Measurements from ENCODE around the gene ARSB.

ARSB gene

DNA sequence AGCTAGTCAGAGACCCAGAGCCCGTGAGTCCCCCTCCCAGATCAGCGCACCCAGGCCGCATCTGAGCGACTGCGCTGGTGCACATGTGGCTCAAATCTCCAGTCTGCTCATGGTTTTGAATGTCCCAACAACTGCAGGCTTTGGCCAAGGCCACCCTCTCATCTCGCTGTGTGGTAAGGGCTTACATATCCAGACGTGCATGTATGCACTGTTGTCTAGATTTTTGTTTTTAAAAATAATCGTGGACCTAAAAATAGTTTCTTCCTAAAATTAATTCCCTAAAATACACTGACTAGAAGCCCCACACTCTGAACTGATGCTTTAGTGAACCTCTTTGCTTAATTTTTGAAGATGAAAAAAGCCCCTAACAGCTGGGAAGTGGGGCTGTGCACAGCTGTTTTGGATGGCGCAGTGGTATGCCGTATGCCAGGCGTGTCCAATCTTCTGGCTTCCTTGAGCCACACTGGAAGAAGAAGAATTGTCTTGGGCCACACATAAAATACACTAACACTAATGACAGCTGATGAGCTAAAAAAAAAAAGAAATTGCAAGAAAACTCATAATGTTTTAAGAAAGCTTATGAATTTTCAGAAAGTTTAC is 193.5 kb downstream of the ARSB start:
- Histone ChIP-seq H2BK12ac (ENCODE audit: low read length) (no peak overlapping the region), H4K91ac (ENCODE audit: low read depth, low read length, poor library complexity) (no peak overlapping the region), H3K27me3 (ENCODE audit: control insufficient read depth in 3 of 3, insufficient read depth in 3 of 3, low read depth in 1 of 3, low read length in 3 of 3) (no peaks in the 10 kb centered on the region), H2AK5ac (ENCODE audit: low read depth, low read length) (no peak overlapping the region), H3K14ac (ENCODE audit: low read length) (no peak overlapping the region), H3K23ac (ENCODE audit: low read depth, low read length, poor library complexity) (no peak overlapping the region), H3K4me3 (ENCODE audit: low read length in 2 of 2) (no peak overlapping the region), H3K79me1 (ENCODE audit: low read depth, low read length) (no peaks in the 10 kb centered on the region), H2BK120ac (ENCODE audit: low read depth, low read length) (no peak overlapping the region), H2AFZ (ENCODE audit: low read length) (no peak overlapping the region), H2BK15ac (ENCODE audit: low read length) (no peak overlapping the region), H2BK5ac (ENCODE audit: low read length) (no peak overlapping the region), H3K36me3 (replicated peaks in 1 of 2; ENCODE audit: control insufficient read depth in 2 of 2, insufficient read depth in 2 of 2, low read length in 2 of 2) (no peaks in the 10 kb centered on the region), H3K27ac (replicated peaks; ENCODE audit: low read length) (no peak overlapping the region), H4K8ac (ENCODE audit: low read depth, low read length) (no peak overlapping the region), H3K4ac (ENCODE audit: low read length) (no peak overlapping the region), H3K9me3 (replicated peaks in 1 of 2; ENCODE audit: control insufficient read depth in 2 of 2, insufficient read depth in 1 of 2, low read depth in 1 of 2, low read length in 2 of 2) (no peaks in the 10 kb centered on the region), H3K4me2 (ENCODE audit: insufficient read depth, low read length, poor library complexity, severe bottlenecking) (no peak overlapping the region), H3K18ac (ENCODE audit: low read length) (no peak overlapping the region), H3K9ac (ENCODE audit: low read depth, low read length, poor library complexity) (no peak overlapping the region), H3K4me1 (ENCODE audit: control insufficient read depth in 2 of 2, insufficient read depth in 1 of 2, low read depth in 1 of 2, low read length in 2 of 2) (peaks cover 3 to 4% of the 10 kb centered on the region in 2 donors)
- WGBS, 2 donors (ENCODE audit: extremely low coverage in 2 of 2, insufficient read length in 2 of 2, insufficient replicate concordance in 1 of 2): no CpG with 5 or more reads among the region's 11 CpGs
- DNase-seq (ENCODE audit: low spot score): no peak

DNA sequence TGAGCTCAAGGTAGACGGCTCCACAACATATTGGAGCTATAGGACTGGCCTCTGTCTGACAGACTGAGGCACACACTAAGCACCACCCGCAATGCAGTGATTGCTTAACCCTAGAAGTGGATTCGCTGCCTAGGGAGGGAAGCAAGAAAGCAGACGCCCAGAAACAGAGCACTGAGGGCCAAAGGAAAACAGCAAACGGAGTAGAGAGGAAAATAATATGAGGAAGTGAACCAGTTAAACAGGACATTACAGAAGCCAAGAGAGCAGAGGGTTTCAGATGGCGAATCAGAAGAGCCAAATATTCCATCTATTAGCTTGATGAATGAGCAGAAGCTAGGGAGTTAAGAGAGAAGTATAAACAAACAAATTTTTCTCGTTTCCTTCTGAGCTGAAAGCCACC is 197.3 kb downstream of the ARSB start:
- H3K23ac ChIP-seq (ENCODE audit: low read depth, low read length, poor library complexity): no peak overlapping the region
- H3K27me3 ChIP-seq (ENCODE audit: control insufficient read depth in 3 of 3, insufficient read depth in 3 of 3, low read depth in 1 of 3, low read length in 3 of 3): no peaks in the 10 kb centered on the region
- H4K8ac ChIP-seq (ENCODE audit: low read depth, low read length): no peak overlapping the region
- H3K18ac ChIP-seq (ENCODE audit: low read length): no peak overlapping the region
- no peak for DNase-seq (ENCODE audit: low spot score)
- no peak overlapping the region for H3K14ac ChIP-seq (ENCODE audit: low read length)
- H2BK120ac ChIP-seq (ENCODE audit: low read depth, low read length): no peak overlapping the region
- H3K4me1 ChIP-seq (ENCODE audit: control insufficient read depth in 2 of 2, insufficient read depth in 1 of 2, low read depth in 1 of 2, low read length in 2 of 2): no peaks in the 10 kb centered on the region
- H3K9me3 ChIP-seq (replicated peaks in 1 of 2; ENCODE audit: control insufficient read depth in 2 of 2, insufficient read depth in 1 of 2, low read depth in 1 of 2, low read length in 2 of 2): no peaks in the 10 kb centered on the region
- H3K36me3 ChIP-seq (replicated peaks in 1 of 2; ENCODE audit: control insufficient read depth in 2 of 2, insufficient read depth in 2 of 2, low read length in 2 of 2): no peaks in the 10 kb centered on the region
- H4K91ac ChIP-seq (ENCODE audit: low read depth, low read length, poor library complexity): no peak overlapping the region
- H2AK5ac ChIP-seq (ENCODE audit: low read depth, low read length): no peak overlapping the region
- no peak overlapping the region for H3K4me3 ChIP-seq (ENCODE audit: low read length in 2 of 2)
- no peak overlapping the region for H3K9ac ChIP-seq (ENCODE audit: low read depth, low read length, poor library complexity)
- no peak overlapping the region for H2BK12ac ChIP-seq (ENCODE audit: low read length)
- H3K4me2 ChIP-seq (ENCODE audit: insufficient read depth, low read length, poor library complexity, severe bottlenecking): no peak overlapping the region
- no peak overlapping the region for H3K4ac ChIP-seq (ENCODE audit: low read length)
- no peak overlapping the region for H2BK15ac ChIP-seq (ENCODE audit: low read length)
- H2BK5ac ChIP-seq (ENCODE audit: low read length): no peak overlapping the region
- WGBS, 2 donors (ENCODE audit: extremely low coverage in 2 of 2, insufficient read length in 2 of 2, insufficient replicate concordance in 1 of 2): no CpG with 5 or more reads among the region's 7 CpGs
- no peak overlapping the region for H2AFZ ChIP-seq (ENCODE audit: low read length)
- H3K27ac ChIP-seq (replicated peaks; ENCODE audit: low read length): no peak overlapping the region
- H3K79me1 ChIP-seq (ENCODE audit: low read depth, low read length): no peaks in the 10 kb centered on the region

DNA sequence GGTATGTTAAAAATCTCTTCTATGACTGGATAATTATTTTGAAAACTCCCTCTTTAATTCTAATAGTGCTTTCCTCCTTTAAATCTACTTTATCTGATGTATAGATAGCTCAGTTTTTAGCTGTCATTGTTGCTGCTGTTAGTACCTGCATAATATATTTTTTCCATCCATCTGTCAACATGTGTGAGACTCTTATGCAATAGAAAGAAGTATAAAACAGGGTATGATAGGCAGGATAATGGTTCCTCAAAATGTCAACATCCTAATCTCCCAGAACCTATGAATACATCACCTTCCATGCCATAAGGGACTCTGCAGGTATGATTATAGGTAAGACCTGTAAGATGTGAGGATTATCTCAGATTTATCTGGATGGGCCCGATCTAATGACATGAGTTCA is 199.7 kb downstream of the ARSB start:
- Histone ChIP-seq H4K91ac (ENCODE audit: low read depth, low read length, poor library complexity) (no peak overlapping the region), H2BK5ac (ENCODE audit: low read length) (no peak overlapping the region), H3K23ac (ENCODE audit: low read depth, low read length, poor library complexity) (no peak overlapping the region), H2AK5ac (ENCODE audit: low read depth, low read length) (no peak overlapping the region), H3K18ac (ENCODE audit: low read length) (no peak overlapping the region), H2BK120ac (ENCODE audit: low read depth, low read length) (no peak overlapping the region), H3K4ac (ENCODE audit: low read length) (no peak overlapping the region), H3K79me1 (ENCODE audit: low read depth, low read length) (no peaks in the 10 kb centered on the region), H2BK12ac (ENCODE audit: low read length) (no peak overlapping the region), H3K9ac (ENCODE audit: low read depth, low read length, poor library complexity) (no peak overlapping the region), H4K8ac (ENCODE audit: low read depth, low read length) (no peak overlapping the region), H3K4me1 (ENCODE audit: control insufficient read depth in 2 of 2, insufficient read depth in 1 of 2, low read depth in 1 of 2, low read length in 2 of 2) (no peaks in the 10 kb centered on the region), H3K27me3 (ENCODE audit: control insufficient read depth in 3 of 3, insufficient read depth in 3 of 3, low read depth in 1 of 3, low read length in 3 of 3) (no peaks in the 10 kb centered on the region), H3K4me3 (ENCODE audit: low read length in 2 of 2) (no peak overlapping the region), H2BK15ac (ENCODE audit: low read length) (no peak overlapping the region), H3K14ac (ENCODE audit: low read length) (no peak overlapping the region), H3K9me3 (replicated peaks in 1 of 2; ENCODE audit: control insufficient read depth in 2 of 2, insufficient read depth in 1 of 2, low read depth in 1 of 2, low read length in 2 of 2) (no peaks in the 10 kb centered on the region), H3K4me2 (ENCODE audit: insufficient read depth, low read length, poor library complexity, severe bottlenecking) (no peak overlapping the region), H3K36me3 (replicated peaks in 1 of 2; ENCODE audit: control insufficient read depth in 2 of 2, insufficient read depth in 2 of 2, low read length in 2 of 2) (no peaks in the 10 kb centered on the region), H3K27ac (replicated peaks; ENCODE audit: low read length) (no peak overlapping the region), H2AFZ (ENCODE audit: low read length) (no peak overlapping the region)
- WGBS, 2 donors (ENCODE audit: extremely low coverage in 2 of 2, insufficient read length in 2 of 2, insufficient replicate concordance in 1 of 2): no CpG with 5 or more reads among the region's 1 CpG
- no peak for DNase-seq (ENCODE audit: low spot score)

DNA sequence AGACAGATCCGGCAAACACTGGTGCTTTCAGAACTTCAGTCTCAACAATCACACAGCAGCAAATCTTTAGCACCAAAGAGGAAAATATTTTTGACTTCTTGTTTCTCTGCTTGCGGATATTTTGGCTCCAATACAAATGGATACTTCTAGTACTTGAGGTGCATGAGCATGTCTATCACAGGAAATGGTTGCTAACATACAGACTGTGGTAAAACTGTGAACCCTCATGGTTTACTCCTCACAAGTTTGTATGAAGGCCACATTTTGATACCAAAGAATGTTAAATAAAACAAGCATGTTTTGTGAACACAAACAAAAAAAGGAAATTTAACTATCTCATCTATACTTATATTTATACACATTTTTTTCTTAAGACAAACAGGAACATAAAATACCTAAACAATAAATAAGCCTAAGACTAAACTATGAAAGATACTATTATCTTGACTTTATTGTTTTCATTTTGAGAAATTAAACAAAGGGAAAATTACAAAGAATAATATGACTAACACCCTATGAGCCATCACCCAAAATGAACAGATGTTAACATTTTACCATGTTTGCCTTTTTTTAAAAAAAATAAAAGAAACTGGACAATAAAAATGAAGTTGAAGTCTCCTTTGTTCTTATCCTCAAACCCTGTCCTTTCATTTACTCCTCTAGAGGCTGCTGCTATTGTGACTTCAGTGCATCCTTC is 201.5 kb downstream of the ARSB start:
- H2AFZ ChIP-seq (ENCODE audit: low read length): no peak overlapping the region
- no peak overlapping the region for H2BK12ac ChIP-seq (ENCODE audit: low read length)
- H3K14ac ChIP-seq (ENCODE audit: low read length): no peak overlapping the region
- H3K18ac ChIP-seq (ENCODE audit: low read length): no peak overlapping the region
- no peak overlapping the region for H4K91ac ChIP-seq (ENCODE audit: low read depth, low read length, poor library complexity)
- DNase-seq (ENCODE audit: low spot score): no peak
- H2BK120ac ChIP-seq (ENCODE audit: low read depth, low read length): no peak overlapping the region
- no peak overlapping the region for H3K4ac ChIP-seq (ENCODE audit: low read length)
- no peaks in the 10 kb centered on the region for H3K27me3 ChIP-seq (ENCODE audit: control insufficient read depth in 3 of 3, insufficient read depth in 3 of 3, low read depth in 1 of 3, low read length in 3 of 3)
- H4K8ac ChIP-seq (ENCODE audit: low read depth, low read length): no peak overlapping the region
- no peak overlapping the region for H3K27ac ChIP-seq (replicated peaks; ENCODE audit: low read length)
- no peak overlapping the region for H3K9ac ChIP-seq (ENCODE audit: low read depth, low read length, poor library complexity)
- no peak overlapping the region for H2AK5ac ChIP-seq (ENCODE audit: low read depth, low read length)
- no peak overlapping the region for H3K4me2 ChIP-seq (ENCODE audit: insufficient read depth, low read length, poor library complexity, severe bottlenecking)
- H3K9me3 ChIP-seq (replicated peaks in 1 of 2; ENCODE audit: control insufficient read depth in 2 of 2, insufficient read depth in 1 of 2, low read depth in 1 of 2, low read length in 2 of 2): no peaks in the 10 kb centered on the region
- H3K79me1 ChIP-seq (ENCODE audit: low read depth, low read length): no peaks in the 10 kb centered on the region
- H2BK15ac ChIP-seq (ENCODE audit: low read length): no peak overlapping the region
- WGBS, 2 donors (ENCODE audit: extremely low coverage in 2 of 2, insufficient read length in 2 of 2, insufficient replicate concordance in 1 of 2): no CpG with 5 or more reads among the region's 2 CpGs
- no peaks in the 10 kb centered on the region for H3K36me3 ChIP-seq (replicated peaks in 1 of 2; ENCODE audit: control insufficient read depth in 2 of 2, insufficient read depth in 2 of 2, low read length in 2 of 2)
- H3K23ac ChIP-seq (ENCODE audit: low read depth, low read length, poor library complexity): no peak overlapping the region
- no peak overlapping the region for H2BK5ac ChIP-seq (ENCODE audit: low read length)
- no peak overlapping the region for H3K4me3 ChIP-seq (ENCODE audit: low read length in 2 of 2)
- no peaks in the 10 kb centered on the region for H3K4me1 ChIP-seq (ENCODE audit: control insufficient read depth in 2 of 2, insufficient read depth in 1 of 2, low read depth in 1 of 2, low read length in 2 of 2)
